Upper lobe of left lung (tissue), 4 donors: Measurements from ENCODE around the gene PGP.

Experiments
- EP300 ChIP-seq, 4 donors: sonication (generic); formaldehyde crosslinking; IDR thresholded peaks; one replicate each; pipeline ENCODE4 v1.5.1; 2017; ENCODE audit warnings: antibody characterized with exemption in 4 of 4, control low read depth in 2 of 4
- POLR2A ChIP-seq, 4 donors: fragments of 450-650 bp; IDR thresholded peaks; one replicate each; pipeline ENCODE4 v1.5.1; 2016 to 2017; ENCODE audit warnings: antibody characterized with exemption in 4 of 4, mild to moderate bottlenecking in 2 of 4
- POLR2AphosphoS5 ChIP-seq, 2 donors: sonication (generic); formaldehyde crosslinking; IDR thresholded peaks; one replicate each; pipeline ENCODE4 v1.5.1; 2017; ENCODE audit warnings: antibody characterized with exemption in 2 of 2
- TF ChIP-seq, protein P1 (sequence below), 6 experiments: fragments of 450-650 bp in 4 of 6; fragments of 200-600 bp in 2 of 6; sonication (generic) in 2 of 6; IDR thresholded peaks; one replicate each; pipeline ENCODE4 v1.5.1; 2016 to 2019; ENCODE audit warnings: antibody characterized with exemption in 6 of 6

DNA sequence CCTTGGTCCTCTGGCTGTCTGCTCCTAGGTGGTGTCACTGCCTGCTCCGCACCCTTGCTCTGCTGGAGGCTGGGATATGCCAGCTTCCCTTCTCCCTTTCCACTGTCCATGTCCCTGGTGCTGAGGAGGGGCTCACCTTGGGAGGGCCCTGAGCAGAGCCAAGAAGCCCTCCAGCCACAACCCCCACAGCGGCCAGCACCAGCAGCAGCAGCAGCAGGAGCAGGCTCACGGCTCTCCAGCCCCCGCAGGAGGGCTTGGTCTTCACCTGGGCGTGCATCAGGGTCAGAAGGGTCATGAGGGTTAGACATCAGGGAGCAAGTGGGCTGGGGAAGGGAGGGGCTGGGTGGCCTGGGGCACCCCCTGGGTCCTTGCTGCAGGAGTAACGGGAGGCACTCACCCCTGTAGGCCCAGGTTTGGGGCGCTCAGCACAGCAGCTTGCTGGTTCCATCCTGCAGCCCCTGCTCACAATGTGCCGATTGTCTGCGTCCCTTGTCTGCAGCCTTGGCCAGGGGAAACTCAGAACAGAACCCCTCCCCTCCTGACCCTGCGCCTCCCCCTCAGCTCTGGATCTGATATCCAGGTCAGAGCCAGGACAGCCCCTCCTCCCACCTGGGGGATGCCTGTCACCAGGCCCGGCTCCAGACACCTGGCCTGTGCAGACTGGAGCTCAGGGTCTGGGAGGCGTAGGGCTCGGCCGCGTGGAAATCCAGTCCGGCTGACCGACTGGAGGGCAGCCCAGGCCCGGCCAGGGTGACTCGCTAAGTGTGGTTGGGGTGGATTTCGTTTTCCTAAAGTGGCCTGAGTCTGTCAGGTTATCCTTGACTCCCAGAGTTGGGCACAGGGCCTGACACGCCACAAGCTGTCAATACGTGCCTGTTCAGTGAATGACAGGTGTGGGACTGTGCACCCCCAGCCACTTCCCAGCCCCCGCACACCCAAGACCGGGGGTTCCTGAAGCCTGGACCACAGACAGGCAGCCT is 4.0 kb downstream of the PGP start, which contains the start of gene BRICD5:
- TF ChIP-seq, protein P1, sequence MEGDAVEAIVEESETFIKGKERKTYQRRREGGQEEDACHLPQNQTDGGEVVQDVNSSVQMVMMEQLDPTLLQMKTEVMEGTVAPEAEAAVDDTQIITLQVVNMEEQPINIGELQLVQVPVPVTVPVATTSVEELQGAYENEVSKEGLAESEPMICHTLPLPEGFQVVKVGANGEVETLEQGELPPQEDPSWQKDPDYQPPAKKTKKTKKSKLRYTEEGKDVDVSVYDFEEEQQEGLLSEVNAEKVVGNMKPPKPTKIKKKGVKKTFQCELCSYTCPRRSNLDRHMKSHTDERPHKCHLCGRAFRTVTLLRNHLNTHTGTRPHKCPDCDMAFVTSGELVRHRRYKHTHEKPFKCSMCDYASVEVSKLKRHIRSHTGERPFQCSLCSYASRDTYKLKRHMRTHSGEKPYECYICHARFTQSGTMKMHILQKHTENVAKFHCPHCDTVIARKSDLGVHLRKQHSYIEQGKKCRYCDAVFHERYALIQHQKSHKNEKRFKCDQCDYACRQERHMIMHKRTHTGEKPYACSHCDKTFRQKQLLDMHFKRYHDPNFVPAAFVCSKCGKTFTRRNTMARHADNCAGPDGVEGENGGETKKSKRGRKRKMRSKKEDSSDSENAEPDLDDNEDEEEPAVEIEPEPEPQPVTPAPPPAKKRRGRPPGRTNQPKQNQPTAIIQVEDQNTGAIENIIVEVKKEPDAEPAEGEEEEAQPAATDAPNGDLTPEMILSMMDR (IDR thresholded peaks at IDR 0.05), result no peak
- TF ChIP-seq POLR2A (IDR thresholded peaks at IDR 0.05) (no peak), EP300 (IDR thresholded peaks at IDR 0.05) (no peak), POLR2AphosphoS5 (IDR thresholded peaks at IDR 0.05) (no peak)
